ENCODE measurements around the gene RPTOR. TPM values are rescaled to one million over a fixed set of nuclear protein-coding genes. Genes with fewer than 3 reads are reported as not detected.

Gene RPTOR
- total RNA-seq, 2 experiments from 2014 or later = 48.1 to 87.8 TPM

DNA sequence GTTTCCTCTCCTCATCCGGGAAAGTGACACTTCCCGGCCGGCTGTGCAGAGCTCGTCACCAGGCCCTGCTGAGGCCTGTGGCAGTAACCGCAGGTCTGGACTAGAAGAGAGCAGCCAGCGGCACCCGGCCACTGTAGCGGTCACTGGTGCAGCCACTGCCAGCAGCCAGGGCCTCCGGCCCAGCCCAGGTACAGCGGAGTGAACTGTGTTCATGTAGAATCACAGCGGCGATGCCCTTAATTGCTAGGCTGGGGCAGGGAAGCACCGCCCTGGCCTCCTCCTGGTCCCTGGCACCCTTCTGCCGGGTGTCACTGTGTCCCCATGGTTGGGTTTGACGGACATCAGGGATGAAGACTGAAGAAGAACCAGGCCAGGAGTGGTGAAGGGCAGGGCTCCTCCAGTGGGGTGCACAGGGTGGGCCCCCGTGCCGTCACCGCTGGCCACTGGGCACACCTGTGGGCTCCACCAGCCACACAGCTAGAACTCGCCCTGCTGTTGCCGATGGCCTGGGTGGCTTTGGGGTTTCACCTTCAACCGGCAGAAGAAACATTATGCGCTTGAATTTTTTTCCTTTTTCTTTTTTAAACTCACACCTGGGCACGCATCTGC lies 281.8 kb downstream of the RPTOR start:
- no TSS peak for BruUV-seq (replicated peaks)
- Histone ChIP-seq H3K36me3 (ENCODE audit: insufficient read depth, low read length) (peaks cover 37% of the 10 kb centered on the region), H3K79me2 (ENCODE audit: insufficient read depth, low read depth, low read length) (no peaks in the 10 kb centered on the region), H3K4me3 (ENCODE audit: low read depth, low read length, poor library complexity, severe bottlenecking) (no peak overlapping the region), H3K9me3 (ENCODE audit: low read length) (no peaks in the 10 kb centered on the region), H3K9me2 (ENCODE audit: insufficient read depth, low read length) (no peaks in the 10 kb centered on the region), H3K4me1 (ENCODE audit: insufficient read depth, low read length, poor library complexity, severe bottlenecking) (peaks cover 9% of the 10 kb centered on the region), H2AFZ (ENCODE audit: low read length) (no peak overlapping the region), H4K20me1 (ENCODE audit: insufficient read depth, low read length) (no peaks in the 10 kb centered on the region), H3K4me2 (ENCODE audit: low read length) (no peak overlapping the region), H3K27ac (ENCODE audit: low read depth, low read length, poor library complexity, severe bottlenecking) (no peak overlapping the region)
- POLR2A ChIA-PET = no interaction called here
- intact Hi-C loops (cut with micrococcal nuclease; ENCODE audit: unreplicated experiment) = no loop called here
- TF ChIP-seq, protein P1, sequence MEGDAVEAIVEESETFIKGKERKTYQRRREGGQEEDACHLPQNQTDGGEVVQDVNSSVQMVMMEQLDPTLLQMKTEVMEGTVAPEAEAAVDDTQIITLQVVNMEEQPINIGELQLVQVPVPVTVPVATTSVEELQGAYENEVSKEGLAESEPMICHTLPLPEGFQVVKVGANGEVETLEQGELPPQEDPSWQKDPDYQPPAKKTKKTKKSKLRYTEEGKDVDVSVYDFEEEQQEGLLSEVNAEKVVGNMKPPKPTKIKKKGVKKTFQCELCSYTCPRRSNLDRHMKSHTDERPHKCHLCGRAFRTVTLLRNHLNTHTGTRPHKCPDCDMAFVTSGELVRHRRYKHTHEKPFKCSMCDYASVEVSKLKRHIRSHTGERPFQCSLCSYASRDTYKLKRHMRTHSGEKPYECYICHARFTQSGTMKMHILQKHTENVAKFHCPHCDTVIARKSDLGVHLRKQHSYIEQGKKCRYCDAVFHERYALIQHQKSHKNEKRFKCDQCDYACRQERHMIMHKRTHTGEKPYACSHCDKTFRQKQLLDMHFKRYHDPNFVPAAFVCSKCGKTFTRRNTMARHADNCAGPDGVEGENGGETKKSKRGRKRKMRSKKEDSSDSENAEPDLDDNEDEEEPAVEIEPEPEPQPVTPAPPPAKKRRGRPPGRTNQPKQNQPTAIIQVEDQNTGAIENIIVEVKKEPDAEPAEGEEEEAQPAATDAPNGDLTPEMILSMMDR (conservative IDR thresholded peaks at IDR 0.05; ENCODE audit: low read length) = no peak
- TF ChIP-seq EZH2phosphoT487 (IDR thresholded peaks at IDR 0.05; ENCODE audit: borderline replicate concordance, low read depth, low read length) = no peak
- CTCF ChIA-PET (ENCODE audit: unreplicated experiment) = no interaction called here
- no peak for DNase-seq (ENCODE audit: low spot score)

DNA sequence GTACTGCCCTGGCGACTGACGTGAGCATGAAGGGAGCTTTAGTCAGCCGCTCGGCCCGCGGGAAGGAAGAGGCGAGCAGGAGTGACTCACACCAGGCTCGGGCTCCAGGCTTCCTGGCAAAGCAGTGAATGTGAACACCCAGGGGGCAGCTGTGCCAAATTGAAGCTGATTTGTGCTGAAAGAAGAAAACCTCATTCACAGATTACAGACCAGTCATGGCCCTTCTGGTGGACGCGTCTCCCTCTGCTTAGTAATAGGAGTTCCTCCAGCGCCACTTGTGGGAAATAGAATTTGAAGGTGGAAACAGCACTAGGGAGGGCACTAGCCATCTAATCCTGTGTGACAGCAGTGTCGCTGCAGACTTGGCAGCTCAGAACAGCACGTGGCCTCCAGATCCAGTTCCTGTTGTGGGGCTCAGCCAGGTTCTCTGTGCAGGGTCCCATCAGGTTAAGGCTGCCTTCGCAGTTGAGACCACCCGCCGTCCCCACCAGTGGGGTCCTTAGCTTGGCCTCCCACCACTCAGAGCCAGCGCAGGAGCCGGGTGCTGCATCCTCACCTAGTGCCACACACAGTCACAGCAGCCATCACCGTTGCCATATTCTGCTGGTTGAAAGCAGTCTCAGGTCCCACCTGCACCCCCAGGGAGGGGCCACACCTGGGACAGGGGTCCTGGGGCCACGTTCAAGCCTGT lies 282.5 kb downstream of the RPTOR start:
- H3K9me2 ChIP-seq (ENCODE audit: insufficient read depth, low read length) = no peaks in the 10 kb centered on the region
- TF ChIP-seq EZH2phosphoT487 (IDR thresholded peaks at IDR 0.05; ENCODE audit: borderline replicate concordance, low read depth, low read length) = no peak
- TF ChIP-seq, protein P1 (conservative IDR thresholded peaks at IDR 0.05; ENCODE audit: low read length) = no peak
- H3K36me3 ChIP-seq (ENCODE audit: insufficient read depth, low read length) = peaks cover 37% of the 10 kb centered on the region
- H3K4me3 ChIP-seq (ENCODE audit: low read depth, low read length, poor library complexity, severe bottlenecking) = no peak overlapping the region
- intact Hi-C loops (cut with micrococcal nuclease; ENCODE audit: unreplicated experiment) = no loop called here
- H3K4me1 ChIP-seq (ENCODE audit: insufficient read depth, low read length, poor library complexity, severe bottlenecking) = peaks cover 12% of the 10 kb centered on the region
- BruUV-seq (replicated peaks) = no TSS peak
- no peaks in the 10 kb centered on the region for H3K79me2 ChIP-seq (ENCODE audit: insufficient read depth, low read depth, low read length)
- H3K4me2 ChIP-seq (ENCODE audit: low read length) = no peak overlapping the region
- ChIA-PET CTCF (ENCODE audit: unreplicated experiment) (no interaction called here), POLR2A (no interaction called here)
- no peaks in the 10 kb centered on the region for H4K20me1 ChIP-seq (ENCODE audit: insufficient read depth, low read length)
- no peaks in the 10 kb centered on the region for H3K9me3 ChIP-seq (ENCODE audit: low read length)
- H3K27ac ChIP-seq (ENCODE audit: low read depth, low read length, poor library complexity, severe bottlenecking) = no peak overlapping the region
- H2AFZ ChIP-seq (ENCODE audit: low read length) = no peak overlapping the region
- no peak for DNase-seq (ENCODE audit: low spot score)

Measured in OCI-LY7 (cell line).